Activated CD8-positive, alpha-beta memory T cell treated with anti-CD3 and anti-CD28 coated beads for 36 hours (primary cell): ENCODE data around the gene ANKRD11. TPM values are rescaled to one million over a fixed set of nuclear protein-coding genes. Genes with fewer than 3 reads are reported as not detected.
"Not testable (repeated sequence)": the region's sequence is repeated elsewhere in the genome, so short reads cannot be mapped to it uniquely, and the experiment has no call there.

Experiments
- CTCF ChIA-PET: fragments of 350-600 bp; sonication (Branson Sonifier 250); formaldehyde crosslinking; loops from one replicate; lab custom pipeline; 2021; ENCODE audit warnings: antibody characterized with exemption; lab: Charles Lee
- POLR2A ChIA-PET: fragments of 350-600 bp; sonication (Branson Sonifier 250); formaldehyde crosslinking; loops from one replicate; lab custom pipeline; 2021; ENCODE audit warnings: antibody characterized with exemption; lab: Charles Lee
- total RNA-seq, 2 experiments: library from RNA; stranded (reverse); gene quantifications; one replicate each; pipeline ENCODE4 v1.2.3, GENCODE V29; 2021

Gene ANKRD11
- total RNA-seq, 2 experiments from 2014 or later, result 152 to 159 TPM

DNA sequence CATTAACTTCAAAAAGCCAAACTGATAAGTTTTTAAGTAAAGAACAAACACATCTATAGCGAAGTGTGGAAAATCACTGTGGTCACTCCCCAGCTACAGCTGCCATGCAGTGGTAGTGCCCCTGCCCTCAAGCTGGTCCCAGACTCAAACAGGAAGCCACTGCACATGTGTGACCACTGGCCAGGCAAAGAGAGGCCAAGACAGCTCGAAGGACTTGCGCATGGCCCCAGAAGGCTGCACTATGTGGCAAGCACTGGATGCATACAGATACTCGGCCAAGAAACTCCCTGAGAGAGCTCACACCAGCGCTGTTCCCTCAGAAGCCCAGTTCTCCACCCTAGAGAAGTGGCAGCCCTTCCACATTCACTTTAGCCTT, 82.4 kb downstream of the ANKRD11 start:
- CTCF ChIA-PET, result interaction anchor here (1.4 to 1.5 kb wide), 2 partner anchors 10 to 12 kb away, joined by 3 to 4 read pairs; no protein-coding TSS in a partner anchor
- POLR2A ChIA-PET, result interaction anchor here (1.3 kb wide), 1 partner anchor 15 kb away, joined by 5 read pairs; no protein-coding TSS in a partner anchor

GRCh38 chr16:89407282-89407924, 83.0 kb downstream of the ANKRD11 start:
- ChIA-PET CTCF (interaction anchor here (1.5 kb wide), 1 partner anchor 11 kb away, joined by 3 read pairs; no protein-coding TSS in a partner anchor), POLR2A (no interaction called here)

DNA sequence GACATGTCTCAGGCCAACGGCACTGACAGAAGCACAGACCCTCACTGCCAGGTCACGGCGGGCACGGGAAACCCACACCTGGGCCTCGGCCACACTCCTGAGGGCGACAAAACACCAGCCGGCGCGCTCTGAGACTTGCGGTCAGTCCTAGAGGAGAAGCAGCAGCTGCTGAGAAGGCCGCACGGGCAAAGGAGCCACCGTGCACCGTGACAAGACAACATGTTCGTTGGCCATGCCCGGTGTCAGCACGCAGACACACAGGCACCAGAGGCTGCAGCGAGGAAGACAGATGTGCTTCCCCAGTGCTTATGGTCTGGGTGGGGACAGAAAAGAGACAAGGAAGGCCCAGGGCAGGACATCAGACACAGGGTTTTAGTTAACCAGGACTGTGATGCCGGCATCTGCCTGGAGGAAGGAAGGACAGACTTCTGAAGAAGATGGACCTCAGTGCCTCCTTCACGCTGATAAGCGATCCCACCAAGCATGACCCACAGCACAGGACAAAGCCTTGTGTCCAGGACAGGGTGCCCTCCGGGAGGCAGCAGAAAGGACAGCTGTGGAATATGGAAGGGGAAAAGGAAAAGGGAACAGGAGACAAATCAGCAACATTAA, 84.0 kb downstream of the ANKRD11 start:
- CTCF ChIA-PET, result no interaction called here
- POLR2A ChIA-PET, result no interaction called here

GRCh38 chr16:89404561-89404960, 85.8 kb downstream of the ANKRD11 start:
- ChIA-PET CTCF (no interaction called here), POLR2A (no interaction called here)

DNA sequence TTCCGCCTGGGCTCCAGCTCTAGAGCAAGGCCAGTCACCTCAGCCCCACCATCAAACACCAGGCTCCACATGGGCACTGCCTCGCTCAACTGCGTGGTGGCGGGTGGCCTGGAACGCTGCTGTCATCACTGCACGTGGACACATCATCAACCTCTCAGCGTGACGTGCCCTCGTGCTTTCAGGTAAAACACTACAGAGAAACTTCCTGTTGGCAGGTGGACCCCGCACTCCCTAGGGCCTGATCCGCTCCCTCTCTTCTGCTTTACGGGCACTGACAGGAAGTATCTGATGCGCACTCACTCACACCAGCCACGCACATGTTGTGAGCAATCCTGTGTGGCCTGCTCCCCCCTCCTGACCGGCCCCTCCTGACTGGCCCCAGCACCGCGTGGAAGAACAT, 87.4 kb downstream of the ANKRD11 start:
- CTCF ChIA-PET, result interaction anchor here (1.3 kb wide), 1 partner anchor 20 kb away, joined by 3 read pairs; no protein-coding TSS in a partner anchor

DNA sequence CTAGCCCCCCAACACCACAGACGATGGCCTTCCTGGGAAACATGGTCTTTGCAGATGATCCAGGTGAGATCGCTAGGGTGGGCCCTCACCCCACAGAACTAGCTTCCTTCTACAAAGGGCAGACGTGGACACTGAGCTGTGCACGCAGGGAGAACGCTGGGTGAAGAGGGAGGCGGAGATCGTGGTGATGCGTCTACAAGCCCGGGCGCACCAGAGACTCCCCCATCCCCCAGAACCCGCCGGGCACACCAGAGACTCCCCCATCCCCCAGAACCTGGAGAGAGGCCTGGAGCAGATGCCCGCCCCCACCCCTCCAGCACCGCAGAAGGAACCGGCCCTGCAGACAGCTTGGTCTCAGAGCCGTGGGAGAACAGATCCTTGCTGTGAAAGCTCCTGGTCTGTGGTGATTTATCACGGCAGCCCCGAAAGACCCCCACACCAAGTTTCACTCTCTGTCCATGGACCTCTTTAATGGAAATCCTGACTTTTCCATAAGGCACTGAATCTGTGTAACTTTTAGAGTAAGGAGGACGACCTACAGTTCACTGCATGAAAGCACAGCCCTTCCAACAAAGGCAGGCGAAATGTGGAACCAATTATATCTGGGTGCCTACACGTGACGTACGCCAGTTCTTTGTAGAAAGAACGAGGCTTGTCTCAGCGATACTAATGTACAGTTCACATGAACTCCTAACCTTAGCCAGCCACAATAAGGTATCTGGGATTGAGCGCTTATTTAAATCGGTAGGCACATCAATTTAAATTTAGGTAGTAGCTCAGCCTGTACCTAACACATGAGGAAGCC, 88.5 kb downstream of the ANKRD11 start:
- ChIA-PET CTCF (no interaction called here), POLR2A (no interaction called here)

More for the DNA sequence above, 87.4 kb downstream of the ANKRD11 start:
- POLR2A ChIA-PET, result no interaction called here

- ChIA-PET CTCF (no interaction called here), POLR2A (no interaction called here)
Observed at GRCh38 chr16:89401205-89401604, 89.2 kb downstream of the ANKRD11 start.

DNA sequence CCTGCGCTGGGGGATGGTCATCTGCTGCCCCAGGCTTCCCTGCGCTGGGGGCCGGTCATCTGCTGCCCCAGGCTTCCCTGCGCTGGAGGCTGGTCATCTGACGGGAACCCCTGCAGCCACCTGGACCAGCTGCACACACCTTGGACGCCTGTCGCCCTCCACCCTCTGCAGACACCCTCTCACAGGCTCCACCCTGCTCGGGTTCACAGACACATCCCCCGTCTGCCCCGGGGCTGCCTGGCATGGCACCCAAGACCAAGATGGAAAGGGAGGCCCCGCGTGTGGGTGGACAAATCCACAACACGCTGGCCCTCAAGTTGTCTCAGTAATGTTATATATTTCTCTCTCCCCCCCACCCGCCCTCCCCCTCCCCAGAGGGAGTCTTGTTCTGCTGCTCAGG, 89.6 kb downstream of the ANKRD11 start:
- ChIA-PET CTCF (no interaction called here), POLR2A (no interaction called here)

DNA sequence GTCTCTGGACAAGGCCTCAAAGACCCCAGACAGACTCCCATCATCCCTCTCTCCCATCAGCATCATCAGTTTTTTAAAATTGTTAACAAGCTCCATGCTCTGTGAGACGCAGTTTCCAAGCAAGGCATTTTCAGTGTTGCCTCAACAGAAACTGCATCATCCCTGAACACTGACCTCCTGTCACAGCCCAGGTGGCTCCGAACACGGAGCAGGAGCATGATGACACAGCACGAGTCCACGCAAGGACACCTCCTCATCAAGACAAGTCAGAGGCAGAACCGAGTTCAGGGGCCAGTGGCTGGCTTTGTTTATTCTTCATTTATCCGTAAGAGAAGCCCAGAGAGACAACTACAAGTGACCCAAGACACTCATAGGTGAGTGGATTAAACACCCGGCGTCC, 91.4 kb downstream of the ANKRD11 start:
- POLR2A ChIA-PET, result interaction anchor here (1.3 kb wide), 1 partner anchor 84 kb away, joined by 3 read pairs; no protein-coding TSS in a partner anchor
- CTCF ChIA-PET, result no interaction called here

DNA sequence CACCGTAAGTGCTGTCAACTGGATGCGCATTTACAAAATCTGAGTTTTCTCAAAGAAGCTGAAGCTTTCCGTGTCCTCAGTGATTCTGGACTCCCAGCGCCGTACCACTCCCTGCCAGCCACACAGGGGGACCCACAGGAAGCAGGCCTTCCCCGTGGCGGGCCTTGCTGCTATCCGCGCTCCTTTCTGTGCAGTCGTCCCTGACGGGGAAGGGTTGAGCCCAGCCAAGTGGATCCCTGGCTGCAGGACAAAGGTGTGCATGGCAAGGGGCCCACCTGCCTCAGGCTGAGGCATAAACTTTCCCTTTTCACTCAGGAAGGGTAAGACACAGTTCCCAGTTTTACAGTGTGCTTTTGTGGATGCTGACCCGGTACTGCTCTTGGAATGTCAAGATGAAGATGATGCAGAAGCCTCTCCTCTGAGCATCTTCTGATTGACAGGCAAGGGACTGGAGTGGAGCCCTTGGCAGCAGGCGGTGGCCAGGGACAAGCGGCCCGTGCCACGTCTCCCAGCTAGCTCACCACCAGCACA, 93.0 kb downstream of the ANKRD11 start:
- POLR2A ChIA-PET, result interaction anchor here (1.3 kb wide), 1 partner anchor 82 kb away, joined by 3 read pairs; no protein-coding TSS in a partner anchor
- CTCF ChIA-PET, result interaction anchor here (1.5 kb wide), 1 partner anchor 11 kb away, joined by 4 read pairs; no protein-coding TSS in a partner anchor

DNA sequence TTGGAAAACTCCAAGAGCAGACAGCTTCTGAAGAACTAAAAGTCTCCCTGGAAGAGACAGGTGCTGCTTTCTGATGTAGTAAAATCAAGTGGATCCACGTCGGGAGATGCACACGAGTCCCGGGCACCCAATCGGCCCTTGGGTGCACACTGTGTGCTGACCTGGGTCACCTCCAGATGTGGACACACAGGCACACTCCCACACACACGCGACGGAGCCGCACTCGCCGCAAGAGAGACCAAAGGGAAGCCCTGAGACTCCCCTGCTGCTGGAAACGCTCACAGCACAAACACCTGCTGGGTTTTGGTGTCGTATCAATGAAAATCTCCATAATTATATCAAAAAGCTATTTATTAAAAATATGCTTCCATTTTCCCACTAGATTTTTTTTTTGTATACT, 94.2 kb downstream of the ANKRD11 start:
- POLR2A ChIA-PET, result no interaction called here
- CTCF ChIA-PET, result interaction anchor here (0.6 to 1.0 kb wide), 2 partner anchors 12 to 62 kb away, joined by 3 read pairs; no protein-coding TSS in a partner anchor

- ChIA-PET CTCF (interaction anchor here (1.0 kb wide), 1 partner anchor 13 kb away, joined by 3 read pairs; no protein-coding TSS in a partner anchor), POLR2A (no interaction called here)
Observed at GRCh38 chr16:89395150-89396142, 94.9 kb downstream of the ANKRD11 start.

- ChIA-PET CTCF (no interaction called here), POLR2A (no interaction called here)
Observed at GRCh38 chr16:89393738-89394406, 96.5 kb downstream of the ANKRD11 start.

DNA sequence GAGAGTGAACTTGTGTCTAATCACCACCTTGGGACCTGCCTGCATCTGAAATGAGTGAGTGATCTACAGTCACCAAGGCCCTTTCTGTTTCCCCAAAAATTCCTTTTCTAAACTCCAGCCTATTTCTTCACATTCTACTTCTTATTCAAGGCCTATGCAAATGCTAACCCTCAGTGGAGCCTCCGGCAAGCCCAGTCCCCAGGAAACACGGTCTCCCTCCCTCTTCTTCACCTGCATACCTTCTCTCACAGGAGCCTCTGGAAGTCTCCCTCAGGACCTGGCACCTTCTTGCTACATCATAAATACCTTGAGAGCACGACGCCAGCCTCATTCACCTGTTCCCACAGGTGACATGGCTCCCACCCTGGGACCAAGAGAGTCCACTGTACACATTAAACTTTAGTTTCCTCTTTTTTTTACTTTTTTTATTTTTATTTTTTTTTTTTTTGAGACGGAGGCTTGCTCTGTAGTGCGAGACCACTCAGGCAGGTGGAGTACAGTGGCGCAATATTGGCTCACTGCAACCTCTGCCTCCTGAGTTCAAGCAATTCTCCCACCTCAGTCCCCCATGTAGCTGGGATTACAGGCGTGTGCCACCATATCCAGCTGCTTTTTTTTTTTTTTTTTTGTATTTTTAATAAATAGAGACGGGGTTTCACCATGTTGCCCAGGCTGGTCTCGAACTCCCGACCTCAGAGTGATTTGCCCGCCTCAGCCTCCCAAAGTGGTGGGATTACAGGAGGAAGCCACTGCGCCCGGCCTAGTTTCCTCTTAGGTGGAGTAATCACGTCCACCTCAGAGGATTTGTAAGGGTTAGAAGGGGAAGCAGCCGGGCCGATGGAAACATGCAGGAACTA, 97.3 kb downstream of the ANKRD11 start:
- POLR2A ChIA-PET, result interaction anchor here (0.6 kb wide), 1 partner anchor 44 kb away, joined by 4 read pairs; no protein-coding TSS in a partner anchor
- CTCF ChIA-PET, result no interaction called here

DNA sequence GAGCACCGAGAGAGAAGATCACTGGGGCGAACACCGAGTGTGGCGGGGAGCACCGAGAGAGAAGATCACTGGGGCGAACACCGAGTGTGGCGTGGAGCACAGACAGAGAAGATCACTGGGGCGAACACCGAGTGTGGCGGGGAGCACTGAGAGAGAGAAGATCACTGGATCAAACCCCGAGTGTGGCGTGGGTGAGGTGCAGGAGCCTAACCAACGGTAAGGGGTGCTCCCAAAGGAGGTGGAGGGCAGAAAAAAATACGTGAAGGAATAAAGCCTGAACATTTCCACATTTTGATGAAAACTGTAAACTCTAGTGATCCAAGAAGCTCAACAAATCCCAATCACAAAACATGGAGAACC, 100.2 kb downstream of the ANKRD11 start:
- POLR2A ChIA-PET, CTCF ChIA-PET: not testable (repeated sequence)

- POLR2A ChIA-PET, CTCF ChIA-PET: not testable (repeated sequence)
Observed at GRCh38 chr16:89389504-89390223, 100.7 kb downstream of the ANKRD11 start.
